ENCODE results near the gene AMIGO2.

Gene AMIGO2

GRCh38 chr12:47105914-47106674 is 26.3 kb upstream of the AMIGO2 start:
- TF ChIP-seq ZNF514 (tag by site-specific recombination; IDR thresholded peaks at IDR 0.05) (no peak), GLI4 (tag by site-specific recombination; IDR thresholded peaks at IDR 0.05) (no peak)
- POLR2A ChIA-PET, result no interaction called here

GRCh38 chr12:47102845-47103651 is 23.3 kb upstream of the AMIGO2 start:
- H3K9me3 ChIP-seq (ENCODE audit: control insufficient read depth, insufficient read depth, low read depth, low read length), result no peaks in the 10 kb centered on the region
- ChIA-PET POLR2A (no interaction called here), CTCF (no interaction called here)
- TF ChIP-seq ZNF350 (tag by site-specific recombination; IDR thresholded peaks at IDR 0.05) (no peak), ZNF175 (tag by site-specific recombination; IDR thresholded peaks at IDR 0.05) (no peak)
- H3K4me3 ChIP-seq (ENCODE audit: low read depth, low read length), result no peak overlapping the region
- no peaks in the 10 kb centered on the region for H3K36me3 ChIP-seq (ENCODE audit: control insufficient read depth in 2 of 2, insufficient read depth in 1 of 2, low read length in 2 of 2)
- H3K4me1 ChIP-seq (ENCODE audit: control insufficient read depth, insufficient read depth, low read length), result no peaks in the 10 kb centered on the region; the same call in 1 of the 2 replicates
- no peak overlapping the region for H3K27ac ChIP-seq (ENCODE audit: extremely low read depth, low read depth, low read length)

More at GRCh38 chr12:47105914-47106674, 26.3 kb upstream of the AMIGO2 start:
- H3K36me3 ChIP-seq (ENCODE audit: control insufficient read depth in 2 of 2, insufficient read depth in 1 of 2, low read length in 2 of 2), result no peaks in the 10 kb centered on the region
- CTCF ChIA-PET, result interaction anchor here (0.9 to 1.0 kb wide), 2 partner anchors 35 to 580 kb away, joined by 3 read pairs; no protein-coding TSS in a partner anchor
- H3K27ac ChIP-seq (ENCODE audit: extremely low read depth, low read depth, low read length), result no peak overlapping the region
- no peak overlapping the region for H3K4me3 ChIP-seq (ENCODE audit: low read depth, low read length)
- H3K4me1 ChIP-seq (ENCODE audit: control insufficient read depth, insufficient read depth, low read length), result no peaks in the 10 kb centered on the region; the same call in 1 of the 2 replicates
- H3K9me3 ChIP-seq (ENCODE audit: control insufficient read depth, insufficient read depth, low read depth, low read length), result no peaks in the 10 kb centered on the region

- POLR2A ChIA-PET, result no interaction called here
- no peaks in the 10 kb centered on the region for H3K9me3 ChIP-seq (ENCODE audit: control insufficient read depth, insufficient read depth, low read depth, low read length)
- no peaks in the 10 kb centered on the region for H3K36me3 ChIP-seq (ENCODE audit: control insufficient read depth in 2 of 2, insufficient read depth in 1 of 2, low read length in 2 of 2)
- H3K27ac ChIP-seq (ENCODE audit: extremely low read depth, low read depth, low read length), result no peak overlapping the region
- H3K4me1 ChIP-seq (ENCODE audit: control insufficient read depth, insufficient read depth, low read length), result peaks cover 2% of the 10 kb centered on the region; the same call in 1 of the 2 replicates
- CTCF ChIA-PET, result no interaction called here
- H3K4me3 ChIP-seq (ENCODE audit: low read depth, low read length), result no peak overlapping the region
- TF ChIP-seq ZNF433 (tag by site-specific recombination; IDR thresholded peaks at IDR 0.05; ENCODE audit: low read depth) (no peak), SCRT2 (tag by site-specific recombination; IDR thresholded peaks at IDR 0.05) (no peak), ZNF341 (tag by site-specific recombination; IDR thresholded peaks at IDR 0.05; ENCODE audit: low read depth) (no peak), REPIN1 (tag by site-specific recombination; IDR thresholded peaks at IDR 0.05; ENCODE audit: low read depth) (no peak), ZNF558 (tag by site-specific recombination; IDR thresholded peaks at IDR 0.05) (no peak), YY1 (tag by site-specific recombination; IDR thresholded peaks at IDR 0.05) (no peak), ZNF266 (tag by site-specific recombination; IDR thresholded peaks at IDR 0.05; ENCODE audit: low read depth) (no peak), ZNF169 (tag by site-specific recombination; IDR thresholded peaks at IDR 0.05) (no peak), ZNF518A (tag by site-specific recombination; conservative IDR thresholded peaks at IDR 0.05; ENCODE audit: low read depth) (no peak), ZNF530 (tag by site-specific recombination; IDR thresholded peaks at IDR 0.05; ENCODE audit: low read depth) (no peak)
These were observed 22.6 kb upstream of the AMIGO2 start for GRCh38 chr12:47102406-47102805.

Measured in HEK293 (cell line).